H1 (cell line): ENCODE results near the gene SUSD6. TPM values are rescaled to one million over a fixed set of nuclear protein-coding genes. Genes with fewer than 3 reads are reported as not detected.

Experiments used
- CTCF ChIA-PET: fragments of 300-600 bp; sonication (Branson Sonifier 250); formaldehyde crosslinking; loops from one replicate; lab custom pipeline; 2021; ENCODE audit not compliant: partially characterized antibody; lab: Charles Lee
- POLR2A ChIA-PET: fragments of 300-600 bp; sonication (Branson Sonifier 250); formaldehyde crosslinking; loops from one replicate; lab custom pipeline; 2021; ENCODE audit warnings: inconsistent platforms; ENCODE audit not compliant: partially characterized antibody; lab: Charles Lee
- DNase-seq, 2 experiments: peaks; one replicate each; pipeline versions ENCODE4 v3.0.0 to v3.0.0-alpha.2; 2010 to 2022; ENCODE audit warnings: low spot score in 2 of 2, low read depth in 1 of 2, mixed read lengths in 1 of 2
- FAIRE-seq: peaks from 2 replicates; lab custom pipeline; 2011; peaks lifted over from hg19 to GRCh38; lab: Jason Lieb, UNC
- H2AFZ ChIP-seq: 2 replicates; pipeline ENCODE4 v1.8.1; 2012; ENCODE audit warnings: low read length, inconsistent platforms
- H2AK5ac ChIP-seq: 2 replicates; pipeline ENCODE4 v1.6.1; 2013; ENCODE audit warnings: low read depth, low read length
- H2BK120ac ChIP-seq: replicated peaks from 2 replicates; pipeline ENCODE3; 2013; ENCODE audit warnings: low read depth, low read length, inconsistent platforms
- H2BK12ac ChIP-seq: 2 replicates; pipeline ENCODE4 v1.6.1; 2013; ENCODE audit warnings: low read depth, low read length
- H2BK15ac ChIP-seq: 2 replicates; pipeline ENCODE4 v1.6.1; 2013; ENCODE audit warnings: low read length
- H2BK20ac ChIP-seq: 2 replicates; pipeline ENCODE4 v1.6.1; 2013; ENCODE audit warnings: low read length
- H2BK5ac ChIP-seq: 2 replicates; pipeline ENCODE4 v1.6.1; 2013; ENCODE audit warnings: low read depth, low read length
- H3K14ac ChIP-seq: 2 replicates; pipeline ENCODE4 v1.6.1; 2013; ENCODE audit warnings: inconsistent platforms; ENCODE audit not compliant: insufficient read length
- H3K18ac ChIP-seq: 2 replicates; pipeline ENCODE4 v1.6.1; 2013; ENCODE audit warnings: low read length; ENCODE audit errors: extremely low read depth
- H3K23ac ChIP-seq: 2 replicates; pipeline ENCODE4 v1.6.1; 2013; ENCODE audit warnings: inconsistent platforms; ENCODE audit not compliant: insufficient read length
- H3K23me2 ChIP-seq: 2 replicates; pipeline ENCODE4 v1.6.1; 2013; ENCODE audit warnings: low read depth, low read length
- H3K27ac ChIP-seq: 2 replicates; pipeline ENCODE4 v1.6.1; 2011; ENCODE audit warnings: low read depth, low read length, inconsistent platforms
- H3K27me3 ChIP-seq, 4 experiments: replicated peaks in 1 of 4; 1 replicate in 1 of 4; 2 replicates in 3 of 4; pipeline versions ENCODE4 v1.6.1 to v1.8.1; 2011 to 2013; ENCODE audit warnings: low read length in 3 of 4, mild to moderate bottlenecking in 3 of 4, inconsistent platforms in 2 of 4, mixed read lengths in 2 of 4, moderate library complexity in 1 of 4; ENCODE audit not compliant: control insufficient read depth in 3 of 4, insufficient read depth in 3 of 4; ENCODE audit errors: extremely low read depth in 1 of 4
- H3K36me3 ChIP-seq, 4 experiments: 2 replicates each; pipeline versions ENCODE4 v1.6.1 to v1.8.1; 2011 to 2013; ENCODE audit warnings: mild to moderate bottlenecking in 4 of 4, low read length in 3 of 4, moderate library complexity in 2 of 4, control low read depth in 1 of 4, inconsistent platforms in 1 of 4; ENCODE audit not compliant: insufficient read depth in 4 of 4, control insufficient read depth in 2 of 4
- H3K4ac ChIP-seq: replicated peaks from 2 replicates; pipeline ENCODE3; 2013; ENCODE audit warnings: low read length, low read depth, mixed read lengths, inconsistent platforms; ENCODE audit not compliant: insufficient read length
- H3K4me1 ChIP-seq, 4 experiments: replicated peaks in 1 of 4; 1 replicate in 1 of 4; 2 replicates in 3 of 4; pipeline versions ENCODE4 v1.6.1 to v1.8.1; 2011 to 2013; ENCODE audit warnings: low read length in 3 of 4, inconsistent platforms in 2 of 4, mixed read lengths in 1 of 4; ENCODE audit not compliant: insufficient read depth in 4 of 4, control insufficient read depth in 3 of 4
- H3K4me2 ChIP-seq, 2 experiments: 2 replicates each; pipeline versions ENCODE4 v1.6.1 to v1.8.1; 2011 to 2013; ENCODE audit warnings: low read depth in 2 of 2, low read length in 2 of 2, control low read depth in 1 of 2, inconsistent platforms in 1 of 2, mild to moderate bottlenecking in 1 of 2; ENCODE audit not compliant: insufficient read depth in 1 of 2
- H3K4me3 ChIP-seq, 4 experiments: fragments of 200-600, 300-600 bp in 1 of 4; sonication (generic), shearing (Covaris generic), sonication (Bioruptor Twin) in 1 of 4; 2 replicates each; pipeline versions ENCODE4 v1.5.1 to v1.8.1; 2011 to 2016; ENCODE audit warnings: low read length in 4 of 4, low read depth in 3 of 4, control low read depth in 2 of 4, inconsistent platforms in 2 of 4, mild to moderate bottlenecking in 2 of 4, mixed read lengths in 1 of 4, moderate library complexity in 1 of 4; ENCODE audit not compliant: insufficient read depth in 2 of 4; ENCODE audit errors: extremely low read depth in 1 of 4
- H3K56ac ChIP-seq: replicated peaks from 2 replicates; pipeline ENCODE3; 2013; ENCODE audit warnings: low read depth, mild to moderate bottlenecking, mixed read lengths, low read length, inconsistent platforms; ENCODE audit not compliant: insufficient read length
- H3K79me1 ChIP-seq: 2 replicates; pipeline ENCODE4 v1.6.1; 2013; ENCODE audit warnings: low read depth, low read length, control low read depth
- H3K79me2 ChIP-seq, 2 experiments: 2 replicates each; pipeline versions ENCODE4 v1.6.1 to v1.8.1; 2012 to 2013; ENCODE audit warnings: low read length in 2 of 2, mild to moderate bottlenecking in 2 of 2, inconsistent platforms in 1 of 2; ENCODE audit not compliant: insufficient read depth in 2 of 2, control insufficient read depth in 1 of 2
- H3K9ac ChIP-seq, 4 experiments: replicated peaks in 1 of 4; 1 replicate in 1 of 4; 2 replicates in 3 of 4; pipeline versions ENCODE4 v1.6.1 to v1.8.1; 2011 to 2013; ENCODE audit warnings: low read depth in 3 of 4, low read length in 3 of 4, control low read depth in 2 of 4, mild to moderate bottlenecking in 2 of 4, moderate library complexity in 2 of 4, inconsistent platforms in 1 of 4; ENCODE audit errors: extremely low read depth in 1 of 4
- H3K9me3 ChIP-seq, 2 experiments: 2 replicates each; pipeline versions ENCODE4 v1.6.1 to v1.8.1; 2012 to 2013; ENCODE audit warnings: mild to moderate bottlenecking in 2 of 2, moderate library complexity in 2 of 2, control low read depth in 1 of 2, inconsistent platforms in 1 of 2, low read depth in 1 of 2, low read length in 1 of 2, mixed read lengths in 1 of 2; ENCODE audit not compliant: insufficient read depth in 2 of 2
- H4K20me1 ChIP-seq, 2 experiments: replicated peaks in 1 of 2; 2 replicates each; pipeline versions ENCODE3 to v1.8.1; 2011 to 2013; ENCODE audit warnings: inconsistent platforms in 2 of 2, low read length in 2 of 2, mild to moderate bottlenecking in 1 of 2; ENCODE audit not compliant: insufficient read depth in 2 of 2, control insufficient read depth in 1 of 2
- H4K5ac ChIP-seq: 2 replicates; pipeline ENCODE4 v1.6.1; 2013; ENCODE audit warnings: low read length, low read depth, mixed read lengths, inconsistent platforms; ENCODE audit not compliant: insufficient read length
- H4K8ac ChIP-seq: 2 replicates; pipeline ENCODE4 v1.8.0; 2013; ENCODE audit warnings: mild to moderate bottlenecking, moderate library complexity, low read length, inconsistent platforms; ENCODE audit not compliant: insufficient read depth; ENCODE audit errors: extremely low read depth
- H4K91ac ChIP-seq: replicated peaks from 2 replicates; pipeline ENCODE3; 2013; ENCODE audit warnings: low read length, mixed read lengths, inconsistent platforms; ENCODE audit not compliant: insufficient read length
- ATF2 ChIP-seq: IDR thresholded peaks from 2 replicates; pipeline ENCODE4 v1.6.1; 2012; ENCODE audit warnings: low read length, inconsistent platforms
- E2F6 ChIP-seq: IDR thresholded peaks from 2 replicates; pipeline ENCODE4 v1.6.1; 2012; ENCODE audit warnings: inconsistent platforms
- EZH2 ChIP-seq: fragments of 200-600 bp; sonication (generic); IDR thresholded peaks from 2 replicates; pipeline ENCODE4 v1.7.1; 2012; ENCODE audit warnings: low read depth, mild to moderate bottlenecking, moderate library complexity, low read length, inconsistent platforms; ENCODE audit not compliant: severe bottlenecking
- KDM4A ChIP-seq: IDR thresholded peaks from one replicate; pipeline ENCODE4 v1.7.1; 2012; ENCODE audit warnings: low read depth, mild to moderate bottlenecking, moderate library complexity, low read length, inconsistent platforms; ENCODE audit not compliant: severe bottlenecking
- MAX ChIP-seq: IDR thresholded peaks from 2 replicates; pipeline ENCODE4 v1.6.1; 2012; ENCODE audit warnings: inconsistent platforms
- POLR2A ChIP-seq, 2 experiments: IDR thresholded peaks; 1 replicate in 1 of 2; 2 replicates in 1 of 2; pipeline ENCODE4 v1.6.1; 2011; ENCODE audit warnings: low read depth in 2 of 2, low read length in 2 of 2, mild to moderate bottlenecking in 2 of 2; ENCODE audit errors: control extremely low read depth in 1 of 2
- SUZ12 ChIP-seq: fragments of 200-600 bp; sonication (generic); IDR thresholded peaks from 2 replicates; pipeline ENCODE4 v1.6.1; 2012; ENCODE audit warnings: mild to moderate bottlenecking, inconsistent platforms, low read length, moderate library complexity, mixed read lengths
- TAF1 ChIP-seq: IDR thresholded peaks from 2 replicates; pipeline ENCODE4 v1.6.1; 2011; ENCODE audit warnings: mild to moderate bottlenecking, low read depth, low read length
- TAF7 ChIP-seq: optimal IDR thresholded peaks from 2 replicates; pipeline ENCODE3; 2011; ENCODE audit warnings: low read depth, mild to moderate bottlenecking, inconsistent platforms, low read length, moderate library complexity, borderline replicate concordance
- WGBS, 2 experiments: shearing (Covaris generic) in 1 of 2; methylation state at CpG; one replicate each; pipeline versions ENCODE4 v1.1.6 to v1.1.7; 2013 to 2015; ENCODE audit warnings: low lambda C conversion rate in 2 of 2, mixed read lengths in 2 of 2, inconsistent platforms in 1 of 2, low coverage in 1 of 2, missing lambda C conversion rate in 1 of 2; ENCODE audit not compliant: insufficient replicate concordance in 2 of 2, insufficient coverage in 1 of 2, insufficient read length in 1 of 2; ENCODE audit errors: extremely low coverage in 1 of 2, missing lambda C conversion rate in 1 of 2; 5-methylcytosine and 5-hydroxymethylcytosine counted together
- polyA plus RNA-seq, 7 experiments: library from polyadenylated mRNA; depleted of rRNA in 3 of 7; stranded (reverse) in 5 of 7; unstranded in 2 of 7; fragments of >200 nt in 5 of 7; fragments of 200-250 nt in 2 of 7; gene quantifications; 1 replicate in 5 of 7; 2 replicates in 1 of 7; 4 replicates in 1 of 7; pipeline versions ENCODE4 v1.2.1 to v1.2.3, GENCODE V29; 2011 to 2013; ENCODE audit warnings: missing spikeins in 2 of 7, mixed read lengths in 2 of 7
- total RNA-seq: library from RNA; stranded (reverse); fragmentation: NEBNext Ultra II Directional; extraction: Animal tissue kit (Norgen Biotek cat#: 25700); gene quantifications from 2 replicates; pipeline ENCODE4 v1.2.1, GENCODE V29; 2021

Gene SUSD6
- total and polyA plus RNA-seq, 2 of the 8 experiments (the other 6 are each of a cell fraction or from before 2014, with no cell fraction given) = 3.0 to 3.8 TPM

GRCh38 chr14:69571449-69572029, 39.9 kb upstream of the SUSD6 start:
- POLR2A ChIA-PET = interaction anchor here (1.0 to 2.3 kb wide), 10 partner anchors 11 to 196 kb away, joined by 3 to 14 read pairs (median 3); partner anchors contain the start of genes PLEKHD1 and SUSD6
- no peak for FAIRE-seq
- CTCF ChIA-PET = interaction anchor here (0.9 to 6.5 kb wide), 14 partner anchors 8 to 106 kb away, joined by 3 to 96 read pairs (median 4); no protein-coding TSS in a partner anchor

More at GRCh38 chr14:69571449-69572029, 39.9 kb upstream of the SUSD6 start:
- H3K23me2 ChIP-seq = peaks cover 10% of the 10 kb centered on the region; the same call in 1 of the 2 replicates
- H4K5ac ChIP-seq = no peak overlapping the region
- peak overlapping the region; percentile 72; the same call in 1 of the 2 replicates for H2BK15ac ChIP-seq
- no peak overlapping the region for H3K23ac ChIP-seq
- peaks cover 0 to 9% (median 7%) of the 10 kb centered on the region in 4 experiments; a peak in 4 of 7 replicates for H3K4me1 ChIP-seq
- no peak overlapping the region for H2BK120ac ChIP-seq
- no peak overlapping the region for H4K91ac ChIP-seq
- H3K4me3 ChIP-seq = peak overlapping the region in 2 of 4 experiments; percentile 4 to 44; a peak in 3 of 8 replicates
- no peaks in the 10 kb centered on the region for H3K79me1 ChIP-seq
- no peak overlapping the region for H2BK20ac ChIP-seq
- H4K8ac ChIP-seq = no peak overlapping the region
- no peak overlapping the region for H2BK5ac ChIP-seq
- H3K27me3 ChIP-seq = peaks cover 24 to 48% (median 40%) of the 10 kb centered on the region in 4 experiments
- peak overlapping the region; percentile 78; the same call in 1 of the 2 replicates for H2BK12ac ChIP-seq
- peak overlapping the region; percentile 35 to 58 for H3K4me2 ChIP-seq
- H2AK5ac ChIP-seq = no peak overlapping the region
- peaks cover 0 to 26% (median 4%) of the 10 kb centered on the region in 4 experiments; a peak in 3 of 8 replicates for H3K36me3 ChIP-seq
- peaks cover 0 to 23% of the 10 kb centered on the region in 2 experiments; a peak in 2 of 4 replicates for H3K9me3 ChIP-seq
- H3K4ac ChIP-seq = no peak overlapping the region
- no peaks in the 10 kb centered on the region for H4K20me1 ChIP-seq
- no peak for TF ChIP-seq POLR2A (IDR thresholded peaks at IDR 0.05; ENCODE audit: control extremely low read depth in 1 of 2, low read depth in 2 of 2, low read length in 2 of 2)
- TF ChIP-seq EZH2 = peak; percentile 69
- no peak for TF ChIP-seq TAF7
- peak; percentile 99 for TF ChIP-seq E2F6
- peak; percentile 47; the same call in 1 of the 2 replicates for TF ChIP-seq SUZ12
- TF ChIP-seq KDM4A = peak; percentile 36
- 0 out of 2 replicates have a peak, but pooled peaks have one; percentile 6 for TF ChIP-seq TAF1
- no peak for TF ChIP-seq ATF2
- TF ChIP-seq MAX = peak; percentile 98
- TF ChIP-seq, all 59 proteins: peak for 6
- H2AFZ ChIP-seq = no peak overlapping the region
- H3K27ac ChIP-seq = no peak overlapping the region
- no peak overlapping the region for H3K9ac ChIP-seq
- no peak for DNase-seq
- H3K18ac ChIP-seq = no peak overlapping the region; the same call in 1 of the 2 replicates
- no peak overlapping the region for H3K14ac ChIP-seq
- WGBS, 2 experiments = 59% methylated on average over 60 of the region's 62 CpGs; no CpG with 5 or more reads in 1 of the 2 experiments
- H3K79me2 ChIP-seq = no peaks in the 10 kb centered on the region
- no peak overlapping the region for H3K56ac ChIP-seq
